GM12864 (cell line): Measurements from ENCODE around the gene TJP2.

ENCODE experiments used
- DNase-seq: peaks from one replicate; pipeline ENCODE4 v3.0.0-alpha.2; 2011; ENCODE audit warnings: low read depth
- H3K4me3 ChIP-seq: 2 replicates; pipeline ENCODE4 v1.5.1; 2011; ENCODE audit warnings: mild to moderate bottlenecking, low read depth, low read length, control low read depth
- TF ChIP-seq, protein P1 (sequence below): IDR thresholded peaks from 2 replicates; pipeline ENCODE4 v1.5.1; 2011; ENCODE audit warnings: low read depth, mild to moderate bottlenecking, moderate library complexity, low read length, control low read depth, inconsistent platforms; ENCODE audit errors: missing control alignments

The TJP2 gene

DNA sequence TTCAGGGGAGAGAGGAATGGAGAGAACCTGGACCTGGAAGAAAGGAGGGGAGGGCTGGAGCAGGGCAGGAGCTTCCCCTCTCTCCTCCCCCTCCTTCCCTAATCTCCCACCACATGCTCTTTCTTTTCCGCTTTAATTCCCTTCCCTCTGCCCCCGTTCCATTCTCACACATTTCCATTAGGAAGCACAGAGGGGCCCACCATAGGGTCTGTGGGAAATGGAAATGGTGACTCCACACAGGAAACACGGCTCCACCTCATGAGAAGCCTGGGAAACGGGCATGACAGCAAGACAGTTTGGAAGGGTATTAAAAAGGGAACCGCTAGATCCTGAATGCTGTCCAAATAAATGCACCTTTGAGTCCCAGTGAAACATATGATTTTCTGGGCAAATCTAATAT, 86.1 kb downstream of the TJP2 start:
- no peak overlapping the region for H3K4me3 ChIP-seq
- TF ChIP-seq, protein P1, sequence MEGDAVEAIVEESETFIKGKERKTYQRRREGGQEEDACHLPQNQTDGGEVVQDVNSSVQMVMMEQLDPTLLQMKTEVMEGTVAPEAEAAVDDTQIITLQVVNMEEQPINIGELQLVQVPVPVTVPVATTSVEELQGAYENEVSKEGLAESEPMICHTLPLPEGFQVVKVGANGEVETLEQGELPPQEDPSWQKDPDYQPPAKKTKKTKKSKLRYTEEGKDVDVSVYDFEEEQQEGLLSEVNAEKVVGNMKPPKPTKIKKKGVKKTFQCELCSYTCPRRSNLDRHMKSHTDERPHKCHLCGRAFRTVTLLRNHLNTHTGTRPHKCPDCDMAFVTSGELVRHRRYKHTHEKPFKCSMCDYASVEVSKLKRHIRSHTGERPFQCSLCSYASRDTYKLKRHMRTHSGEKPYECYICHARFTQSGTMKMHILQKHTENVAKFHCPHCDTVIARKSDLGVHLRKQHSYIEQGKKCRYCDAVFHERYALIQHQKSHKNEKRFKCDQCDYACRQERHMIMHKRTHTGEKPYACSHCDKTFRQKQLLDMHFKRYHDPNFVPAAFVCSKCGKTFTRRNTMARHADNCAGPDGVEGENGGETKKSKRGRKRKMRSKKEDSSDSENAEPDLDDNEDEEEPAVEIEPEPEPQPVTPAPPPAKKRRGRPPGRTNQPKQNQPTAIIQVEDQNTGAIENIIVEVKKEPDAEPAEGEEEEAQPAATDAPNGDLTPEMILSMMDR, result no peak
- no peak for DNase-seq

- no peak overlapping the region for H3K4me3 ChIP-seq
- no peak for DNase-seq
- TF ChIP-seq, protein P1, result no peak
Observed at GRCh38 chr9:69261636-69262035, 87.6 kb downstream of the TJP2 start.

DNA sequence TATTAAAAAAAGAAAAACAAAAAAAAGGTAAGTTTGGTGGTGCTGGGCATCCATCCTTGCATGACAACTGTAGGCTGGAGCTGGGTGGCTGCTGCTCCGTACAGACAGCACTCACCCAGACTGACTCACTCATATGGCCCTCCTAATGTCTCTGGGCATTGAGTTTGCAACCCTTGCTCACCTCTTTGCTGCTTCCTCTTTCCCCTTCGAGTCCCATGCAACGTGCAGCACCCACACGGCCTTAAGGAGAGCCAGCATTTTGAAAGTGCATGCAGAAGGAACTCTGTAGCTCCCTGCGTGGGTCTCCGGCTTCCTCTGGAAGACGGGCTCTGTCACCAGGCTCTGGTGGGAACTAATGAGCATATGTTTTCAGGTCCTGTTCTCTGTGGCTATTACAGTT, 90.4 kb downstream of the TJP2 start:
- H3K4me3 ChIP-seq, result no peak overlapping the region
- TF ChIP-seq, protein P1, result no peak
- DNase-seq, result no peak

DNA sequence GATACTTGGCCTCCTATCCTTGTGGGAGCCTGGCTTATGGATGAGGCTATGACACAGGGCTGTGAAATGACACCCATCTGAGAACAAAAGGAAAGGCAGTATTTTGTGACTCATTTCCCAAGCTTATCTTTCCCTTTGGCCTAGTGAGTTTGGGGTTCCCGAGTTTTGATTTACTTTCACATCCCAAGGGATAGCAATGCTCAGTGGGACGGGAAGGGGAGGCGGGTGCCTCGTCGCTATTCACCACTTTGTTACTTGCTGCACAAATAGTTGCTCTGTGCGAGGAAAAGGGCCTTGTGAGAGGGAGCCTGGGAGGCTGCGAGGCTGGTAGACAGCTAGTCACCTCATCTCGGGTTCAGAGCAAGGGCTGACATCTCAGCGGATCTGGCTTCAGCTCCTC, 91.8 kb downstream of the TJP2 start:
- TF ChIP-seq, protein P1, result no peak
- no peak overlapping the region for H3K4me3 ChIP-seq
- no peak for DNase-seq

- no peak for DNase-seq
- no peak overlapping the region for H3K4me3 ChIP-seq
- TF ChIP-seq, protein P1, result no peak
Observed at GRCh38 chr9:69272212-69272611, 98.1 kb downstream of the TJP2 start.

- no peak overlapping the region for H3K4me3 ChIP-seq
- no peak for DNase-seq
- TF ChIP-seq, protein P1, result no peak
Observed at GRCh38 chr9:69273161-69273560, 99.1 kb downstream of the TJP2 start.

- H3K4me3 ChIP-seq, result no peak overlapping the region
- no peak for DNase-seq
- TF ChIP-seq, protein P1, result no peak
Observed at GRCh38 chr9:69276775-69277174, 102.7 kb downstream of the TJP2 start.
